ENCODE measurements around the gene KDM7A. TPM values are rescaled to one million over a fixed set of nuclear protein-coding genes. Genes with fewer than 3 reads are reported as not detected.

Gene KDM7A
- total RNA-seq, 4 donors from 2014 or later, result 4.1 to 17.5 (median 12.4) TPM

GRCh38 chr7:140053812-140054539 is 122.8 kb downstream of the KDM7A start:
- Histone ChIP-seq H3K4me3 (no peak overlapping the region), H3K27me3 (no peaks in the 10 kb centered on the region), H3K36me3 (no peaks in the 10 kb centered on the region), H3K4me1 (no peaks in the 10 kb centered on the region), H3K27ac (no peak overlapping the region), H3K9me3 (no peaks in the 10 kb centered on the region)
- intact Hi-C loops (cut with DNase I; ENCODE audit: low total_unique reads), result no loop called here
- no peak for TF ChIP-seq CTCF (IDR thresholded peaks at IDR 0.05)
- TF ChIP-seq POLR2A (IDR thresholded peaks at IDR 0.05), result no peak
- DNase-seq, result no peak

GRCh38 chr7:140051820-140052219 is 125.0 kb downstream of the KDM7A start:
- no peaks in the 10 kb centered on the region for H3K36me3 ChIP-seq
- H3K4me1 ChIP-seq, result no peaks in the 10 kb centered on the region
- no peak for DNase-seq
- no peak overlapping the region for H3K4me3 ChIP-seq
- no peaks in the 10 kb centered on the region for H3K27me3 ChIP-seq
- H3K27ac ChIP-seq, result no peak overlapping the region
- intact Hi-C loops (cut with DNase I; ENCODE audit: low total_unique reads), result no loop called here
- no peaks in the 10 kb centered on the region for H3K9me3 ChIP-seq
- no peak for TF ChIP-seq POLR2A (IDR thresholded peaks at IDR 0.05)

GRCh38 chr7:140050100-140050499 is 126.7 kb downstream of the KDM7A start:
- H3K27me3 ChIP-seq, result no peaks in the 10 kb centered on the region
- intact Hi-C loops (cut with DNase I; ENCODE audit: low total_unique reads), result no loop called here
- peak overlapping the region in 1 of 2 donors; percentile 32 for H3K27ac ChIP-seq
- no peaks in the 10 kb centered on the region for H3K36me3 ChIP-seq
- DNase-seq, result no peak
- no peaks in the 10 kb centered on the region for H3K9me3 ChIP-seq
- H3K4me1 ChIP-seq, result no peaks in the 10 kb centered on the region
- H3K4me3 ChIP-seq, result no peak overlapping the region
- TF ChIP-seq CTCF (IDR thresholded peaks at IDR 0.05) (no peak), POLR2A (IDR thresholded peaks at IDR 0.05) (no peak)

DNA sequence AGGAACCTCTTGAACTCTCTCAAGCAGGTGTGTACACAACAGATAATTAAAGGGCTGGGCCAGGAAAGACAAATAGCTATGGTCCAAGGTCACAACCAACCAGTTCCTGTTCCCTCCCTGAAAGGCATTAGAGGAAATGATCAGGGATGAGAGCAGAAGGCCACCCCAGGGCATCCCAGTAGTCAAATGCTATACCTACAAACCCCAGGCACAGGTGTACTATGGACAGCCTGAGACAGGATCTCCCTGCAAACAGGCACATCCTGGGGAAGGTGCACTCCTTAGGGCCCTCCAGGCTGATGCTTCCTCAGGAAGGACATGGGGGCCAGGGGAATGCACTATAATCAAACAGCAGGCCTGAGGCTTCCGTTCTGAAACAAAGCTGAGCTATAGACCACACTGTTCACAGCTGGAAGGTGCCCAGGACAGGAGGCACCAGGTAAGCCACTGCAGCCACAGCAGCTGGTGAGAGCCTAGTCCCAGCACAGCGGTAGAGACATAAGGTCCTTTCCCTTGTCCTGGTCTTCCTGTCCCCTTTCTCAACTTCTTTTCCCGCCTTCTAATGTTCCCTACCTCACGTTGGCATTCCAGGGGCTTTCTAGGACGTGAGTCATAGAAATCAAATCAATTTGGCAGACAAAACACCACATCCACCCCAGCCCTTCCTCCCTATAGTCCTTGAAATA is 127.3 kb downstream of the KDM7A start:
- Histone ChIP-seq H3K27me3 (no peaks in the 10 kb centered on the region), H3K36me3 (no peaks in the 10 kb centered on the region), H3K4me3 (no peak overlapping the region), H3K27ac (peak overlapping the region in 1 of 2 donors; percentile 32), H3K9me3 (no peaks in the 10 kb centered on the region), H3K4me1 (no peaks in the 10 kb centered on the region)
- DNase-seq, result no peak
- TF ChIP-seq POLR2A (IDR thresholded peaks at IDR 0.05) (no peak), CTCF (IDR thresholded peaks at IDR 0.05) (no peak)
- intact Hi-C loops (cut with DNase I; ENCODE audit: low total_unique reads), result no loop called here

- Histone ChIP-seq H3K27ac (peak overlapping the region in 1 of 2 donors; percentile 32), H3K4me3 (no peak overlapping the region), H3K9me3 (no peaks in the 10 kb centered on the region), H3K36me3 (no peaks in the 10 kb centered on the region), H3K4me1 (no peaks in the 10 kb centered on the region), H3K27me3 (no peaks in the 10 kb centered on the region)
- no peak for DNase-seq
- intact Hi-C loops (cut with DNase I; ENCODE audit: low total_unique reads), result no loop called here
- no peak for TF ChIP-seq POLR2A (IDR thresholded peaks at IDR 0.05)
- TF ChIP-seq CTCF (IDR thresholded peaks at IDR 0.05), result no peak
Observed at GRCh38 chr7:140048989-140049338, 127.8 kb downstream of the KDM7A start.
